IPS DF 4.7 (cell line): ENCODE data around the gene CEMIP.

Experiments
- DNase-seq: peaks from one replicate; pipeline ENCODE4 v3.0.0-alpha.2; 2013; ENCODE audit warnings: low spot score; ENCODE audit errors: extremely low read depth

Gene CEMIP

DNA sequence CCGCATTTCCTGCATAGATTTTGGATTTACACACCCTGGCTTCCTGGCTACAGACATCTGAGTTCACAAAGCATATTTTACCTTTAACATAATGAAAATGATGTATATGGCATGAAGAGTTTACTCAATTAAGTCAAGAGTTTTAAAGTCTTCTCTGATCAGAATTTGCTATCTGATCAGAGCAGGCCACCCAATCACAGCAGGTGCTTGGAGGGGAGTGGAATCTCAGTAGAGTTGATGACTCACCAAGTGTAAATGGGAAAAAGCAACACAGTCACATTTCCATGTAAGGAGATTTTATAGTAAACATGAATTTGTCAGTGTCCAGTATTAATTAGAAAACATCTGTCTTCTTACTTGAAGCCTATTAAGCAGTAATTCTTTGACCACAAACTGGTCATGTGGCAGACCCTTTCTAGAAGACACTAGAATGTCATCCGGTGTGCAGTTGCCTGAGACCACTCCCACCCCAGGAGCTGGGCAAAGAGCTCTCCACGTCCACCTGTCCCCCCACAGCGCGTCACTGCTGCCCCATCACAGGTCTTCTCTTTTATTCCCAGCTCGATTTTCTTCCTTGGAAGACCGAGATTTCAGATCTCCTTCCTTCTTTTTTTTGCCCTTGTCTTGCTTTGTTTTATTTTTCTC lies 199.6 kb downstream of the CEMIP start:
- no peak for DNase-seq

DNA sequence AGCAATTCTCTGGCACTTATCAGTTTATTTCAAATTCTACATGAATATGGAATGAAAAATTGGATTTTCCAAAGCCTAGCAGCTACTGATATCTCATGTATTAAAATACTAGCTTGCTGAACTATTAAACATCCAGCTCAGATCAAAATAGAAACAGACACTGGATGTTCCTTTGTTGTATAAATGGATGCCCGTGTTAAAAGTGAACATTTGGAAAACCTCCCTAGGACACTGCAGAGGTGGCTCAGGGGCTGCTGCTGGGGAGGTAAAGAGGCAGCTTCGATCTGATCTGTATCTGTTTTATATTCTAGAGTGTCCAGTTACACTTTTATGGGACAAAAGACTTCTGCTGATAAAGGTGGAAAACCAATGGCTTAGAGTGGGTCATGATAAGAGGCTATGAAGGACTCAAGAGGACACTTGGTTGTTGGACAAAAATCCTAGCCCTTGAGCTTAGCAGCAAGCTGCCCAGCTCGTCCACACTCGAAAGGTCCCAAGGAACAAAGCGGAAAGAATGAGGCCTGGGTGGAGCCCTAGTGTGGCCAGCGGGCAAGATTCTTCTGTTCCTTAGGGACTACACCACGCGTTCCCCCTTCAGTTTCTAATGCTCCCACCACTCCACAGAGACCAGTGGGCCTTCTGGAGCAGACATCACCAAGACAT lies 200.5 kb downstream of the CEMIP start:
- no peak for DNase-seq

DNA sequence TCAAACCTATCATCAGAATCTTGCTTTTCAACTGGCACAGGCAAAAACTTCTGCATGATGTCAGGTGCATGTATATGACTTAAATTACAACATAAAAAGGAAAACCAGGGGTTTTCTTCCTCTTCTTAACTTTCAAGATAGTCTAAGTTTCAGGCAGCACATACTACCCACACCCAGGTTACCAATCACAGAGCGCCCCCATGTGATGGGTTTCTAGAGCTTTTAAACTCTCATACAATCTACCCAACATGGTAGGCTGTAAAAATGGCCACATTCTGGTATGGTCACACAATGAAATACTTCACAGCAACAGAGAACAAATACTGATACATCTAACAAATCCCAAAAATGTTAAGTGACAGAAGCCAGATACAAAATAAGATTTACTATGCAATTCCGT lies 203.0 kb downstream of the CEMIP start:
- no peak for DNase-seq

DNA sequence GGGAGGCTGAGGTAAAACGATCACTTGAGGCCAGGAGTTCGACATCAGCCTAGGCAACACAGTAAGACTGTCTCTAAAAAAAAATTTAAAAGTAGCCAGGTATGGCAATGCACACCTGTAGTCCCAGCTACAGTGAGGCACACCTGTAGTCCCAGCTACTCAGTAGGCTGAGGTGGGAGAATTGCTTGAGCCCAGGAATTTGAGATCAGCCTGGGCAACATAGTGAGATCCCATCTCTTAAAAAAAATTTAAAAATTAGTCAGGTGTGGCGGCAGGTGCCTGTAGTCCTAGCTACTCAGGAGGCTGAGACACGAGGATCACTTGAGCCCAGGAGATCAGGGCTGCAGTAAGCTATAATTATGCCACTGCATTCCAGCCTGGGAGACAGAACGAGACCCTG lies 203.7 kb downstream of the CEMIP start:
- DNase-seq, result no peak

DNA sequence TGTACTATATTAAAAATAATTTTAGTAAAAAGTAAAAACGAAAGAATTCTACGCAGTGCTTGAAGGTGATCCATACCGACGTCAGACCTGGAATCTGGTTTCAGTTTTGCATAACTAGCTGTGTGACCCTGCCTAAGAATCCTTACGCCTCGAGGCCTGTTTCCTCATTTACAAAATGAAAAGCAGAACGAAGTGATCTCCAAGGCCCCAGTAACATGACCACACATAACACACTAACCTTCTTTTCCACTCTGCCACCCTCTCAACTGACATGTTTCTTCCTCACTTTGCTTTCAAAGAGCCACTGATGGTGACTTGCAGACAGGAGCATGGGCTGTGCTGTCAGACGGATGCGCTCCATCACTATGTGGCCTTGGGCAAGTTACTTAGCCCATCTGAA lies 205.7 kb downstream of the CEMIP start:
- no peak for DNase-seq

DNA sequence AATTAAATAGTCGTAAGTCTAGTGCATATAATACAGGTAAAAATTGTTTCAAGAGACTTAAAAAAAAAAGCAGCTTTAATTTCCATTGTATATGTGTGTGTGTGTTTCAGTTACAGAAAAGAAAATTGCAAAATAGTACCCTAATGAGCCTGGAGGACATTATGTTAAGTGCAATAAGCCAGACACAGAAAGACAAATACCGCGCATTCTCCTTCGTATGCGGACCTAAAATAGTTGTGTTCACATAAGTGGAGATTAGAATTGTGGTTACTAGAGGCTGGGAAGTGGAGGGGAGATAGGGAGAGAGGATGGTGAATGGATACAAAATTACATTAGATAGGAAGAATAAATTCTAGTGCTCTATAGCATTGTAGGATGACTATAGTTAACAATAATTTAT lies 206.8 kb downstream of the CEMIP start:
- no peak for DNase-seq

DNA sequence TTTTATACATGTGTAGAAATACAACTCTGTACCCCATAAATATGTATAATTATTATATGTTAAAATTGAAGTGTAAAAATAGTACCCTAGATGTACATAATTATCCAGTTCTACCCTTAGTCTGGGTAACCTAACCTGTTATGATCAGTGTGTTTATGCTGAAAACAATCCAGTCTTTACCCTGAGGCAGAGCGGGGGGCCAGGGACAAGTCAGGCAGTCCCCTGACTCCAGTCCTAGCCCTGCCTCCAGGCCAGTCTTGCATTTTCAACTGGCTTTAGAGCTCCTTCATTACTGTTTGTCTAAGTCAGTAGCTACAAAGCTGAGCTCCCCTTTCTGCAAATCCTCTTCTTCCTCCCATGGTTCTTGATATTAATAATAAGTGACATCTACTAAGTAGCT lies 207.3 kb downstream of the CEMIP start:
- DNase-seq, result no peak

DNA sequence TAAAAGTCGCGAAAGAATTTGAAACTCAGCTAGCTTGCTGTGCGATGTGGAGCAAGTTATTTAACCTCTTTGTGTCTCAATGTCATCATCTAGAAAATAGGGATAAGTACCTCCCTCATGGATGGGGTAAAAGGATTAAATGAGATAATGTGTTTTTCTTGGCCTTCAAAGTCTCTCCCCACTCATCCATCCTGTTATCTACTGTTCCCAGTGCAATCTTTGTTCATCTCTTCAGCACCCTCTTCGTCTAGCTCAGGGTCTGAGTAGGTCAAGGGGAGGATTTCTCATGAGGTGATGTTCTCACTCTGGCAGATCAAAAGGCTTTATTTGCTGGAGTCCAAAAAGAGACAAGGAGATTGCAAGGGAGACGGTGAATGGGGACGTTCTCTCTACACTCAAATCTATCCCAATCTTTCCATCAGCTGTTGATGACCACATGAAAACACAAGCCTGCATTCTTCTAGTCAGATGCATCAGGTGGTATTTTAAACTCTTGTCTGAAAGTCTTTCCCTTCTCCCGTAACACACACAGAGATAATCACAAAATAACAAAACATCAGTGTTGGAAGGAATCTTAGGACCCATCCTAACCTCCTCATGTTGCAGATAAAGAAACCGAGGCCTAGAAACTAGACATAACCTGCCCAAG lies 209.1 kb downstream of the CEMIP start:
- DNase-seq, result no peak

DNA sequence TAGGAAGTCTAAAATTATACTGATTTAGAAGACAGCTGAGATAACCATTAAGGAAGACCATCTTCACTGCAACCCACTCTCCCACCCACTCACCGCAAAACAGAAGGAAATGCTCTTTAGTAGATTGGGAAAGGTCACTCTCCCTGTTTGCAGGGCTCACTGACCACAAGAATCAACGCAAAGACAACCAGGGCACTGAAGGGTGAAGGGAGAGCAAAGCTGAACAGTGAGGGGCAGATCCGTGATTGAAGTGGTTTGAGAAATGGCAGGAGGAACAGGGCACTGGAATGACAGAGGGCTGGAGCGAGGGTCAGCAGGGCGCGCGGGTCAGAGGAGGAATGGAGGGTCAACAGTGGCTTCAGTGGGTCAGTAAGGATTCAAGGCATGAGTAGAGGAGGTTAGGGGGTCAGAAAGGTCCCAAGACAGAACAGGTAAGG lies 209.9 kb downstream of the CEMIP start:
- no peak for DNase-seq

DNA sequence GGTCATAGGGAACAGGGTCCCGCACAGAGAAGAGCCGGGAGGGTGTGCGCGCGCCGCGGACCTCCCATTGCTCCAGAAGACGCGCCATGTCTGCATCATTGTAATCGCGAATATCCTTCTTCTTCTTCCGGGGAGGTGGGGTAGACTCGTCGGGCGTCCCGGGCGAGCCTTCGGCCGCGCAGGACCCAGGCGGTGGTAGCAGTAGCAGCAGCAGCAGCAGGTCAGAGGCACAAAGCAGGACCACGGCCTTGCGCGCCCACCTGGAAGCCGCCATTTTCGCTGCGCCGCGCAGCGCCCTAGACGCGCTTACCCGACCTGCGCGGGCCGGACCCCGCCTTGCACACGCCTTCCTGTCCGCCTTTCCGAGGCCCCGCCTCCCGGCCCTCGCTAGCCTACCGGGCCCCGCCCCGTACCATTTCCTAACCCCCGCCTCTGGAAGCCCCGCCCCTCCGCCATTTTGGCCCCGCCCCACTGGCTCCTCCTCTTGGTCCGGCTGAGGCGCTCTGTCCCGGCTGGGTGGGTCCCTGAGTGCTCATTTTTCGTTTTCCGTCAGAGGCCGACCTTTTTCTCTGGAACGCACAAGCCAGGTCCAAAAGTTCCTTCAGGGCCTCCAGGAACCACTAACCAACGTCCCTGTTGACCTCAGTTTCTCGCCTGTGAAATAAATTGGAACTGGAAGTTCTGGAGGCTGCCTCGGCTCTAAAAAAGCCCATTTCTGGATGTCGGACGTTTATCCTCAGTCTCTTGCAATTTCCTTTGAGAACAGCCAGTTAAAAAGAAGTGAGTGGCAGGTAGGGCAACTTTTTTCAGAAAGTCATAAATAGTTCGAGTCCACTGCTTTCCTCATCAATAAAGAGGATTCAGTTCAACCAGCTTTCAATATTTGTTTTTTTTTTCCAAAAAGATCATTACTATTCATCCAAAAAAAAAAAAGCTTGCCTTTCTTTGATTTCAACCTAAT lies 210.6 kb downstream of the CEMIP start, which contains the start of gene MESD:
MESD (minus strand) TSS at position 302 of the 961 bp plus-strand sequence; CDS start at position 274, 28 bp downstream.
- DNase-seq, result no peak

DNA sequence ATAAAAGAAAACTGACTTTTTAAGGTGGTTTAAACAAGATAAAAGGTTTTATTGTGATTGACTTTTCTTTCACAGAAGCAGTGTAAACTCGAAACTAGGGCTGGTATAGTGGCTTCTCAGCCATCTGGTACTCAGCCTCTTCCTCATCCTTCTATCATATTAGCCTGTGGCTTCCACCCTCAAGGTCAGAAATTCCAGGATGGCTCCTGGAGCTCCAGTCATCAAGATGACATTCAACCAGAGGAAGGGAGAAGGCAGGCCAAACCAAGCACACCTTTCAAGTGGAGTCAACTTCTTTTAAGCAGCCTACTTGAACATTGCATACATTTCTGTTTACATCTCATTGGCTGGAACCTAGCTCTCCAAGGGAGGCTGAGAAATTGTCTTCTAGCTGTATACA lies 211.8 kb downstream of the CEMIP start:
- no peak for DNase-seq

DNA sequence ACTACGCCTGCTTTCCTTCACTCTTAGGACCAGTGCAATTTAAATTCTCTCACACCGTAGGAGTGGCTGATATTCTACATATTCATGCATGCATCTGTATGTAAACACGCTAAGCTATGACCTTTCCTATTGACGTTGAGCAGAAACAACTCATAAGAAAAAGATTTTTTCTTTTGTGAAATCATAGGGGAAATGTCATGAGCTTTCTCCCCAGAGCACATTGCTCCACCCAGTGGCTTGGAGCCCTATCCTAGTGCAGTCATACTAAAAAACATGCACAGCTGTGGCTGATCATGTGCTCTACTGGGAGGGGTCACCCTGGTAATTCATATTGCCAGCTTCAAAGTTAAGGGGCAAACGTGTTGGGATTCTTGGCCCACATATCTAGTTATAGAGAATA lies 212.3 kb downstream of the CEMIP start:
- no peak for DNase-seq

DNA sequence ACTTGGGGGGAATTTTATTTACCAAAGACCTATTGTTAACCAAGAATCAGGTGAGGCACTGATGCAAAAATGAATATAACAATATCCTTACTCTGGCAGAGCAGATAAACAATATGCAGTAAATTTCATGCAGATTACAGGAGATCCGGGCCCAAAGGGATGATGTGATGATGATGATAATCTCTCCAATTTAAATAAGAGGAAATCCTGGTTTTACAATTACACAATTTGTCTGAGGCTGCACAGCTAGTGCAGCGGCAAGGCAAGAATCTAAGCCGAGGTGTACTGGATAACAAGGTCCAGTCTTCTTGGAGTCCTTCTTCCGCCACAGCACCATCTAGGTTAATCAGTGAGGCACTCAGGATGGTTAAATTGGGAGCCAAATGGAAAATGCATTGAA lies 212.8 kb downstream of the CEMIP start:
- DNase-seq, result no peak

DNA sequence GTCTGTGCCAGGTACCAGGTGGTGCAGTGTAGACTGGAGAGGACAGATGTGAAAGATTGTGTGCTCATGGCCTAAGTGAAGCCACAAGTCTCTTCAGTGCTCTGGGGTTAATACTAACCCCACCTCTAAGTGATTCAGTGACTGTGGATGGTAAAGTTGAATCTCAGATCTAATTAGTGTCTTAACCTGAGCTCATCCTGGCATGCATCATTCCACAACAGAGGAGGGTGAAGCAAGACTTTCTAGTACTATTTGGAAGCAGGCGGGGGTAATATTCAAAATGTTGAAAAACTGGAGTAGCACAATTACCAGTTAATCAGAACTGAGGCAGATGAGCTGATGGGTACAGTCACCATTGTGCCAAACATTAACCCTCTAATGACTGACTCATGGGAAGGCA lies 213.3 kb downstream of the CEMIP start:
- no peak for DNase-seq

DNA sequence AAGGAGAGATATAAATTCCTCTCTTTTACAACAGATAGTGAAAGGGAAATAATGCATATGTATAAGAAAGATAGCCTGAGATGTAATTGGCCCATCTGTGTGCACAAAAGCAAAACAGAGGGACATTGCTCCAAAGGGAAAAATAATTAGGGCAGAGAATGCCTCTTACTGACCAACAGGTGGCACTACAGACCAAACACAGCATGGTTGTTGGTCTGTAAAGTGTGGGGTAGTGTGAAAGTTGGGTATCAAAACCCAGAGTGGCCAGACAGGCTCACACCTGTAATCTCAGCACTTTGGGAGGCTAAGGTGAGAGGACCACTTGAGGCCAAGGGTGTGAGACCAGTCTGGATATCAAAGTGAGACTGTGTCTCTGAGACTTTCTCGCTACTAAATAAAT lies 217.1 kb downstream of the CEMIP start:
- no peak for DNase-seq

DNA sequence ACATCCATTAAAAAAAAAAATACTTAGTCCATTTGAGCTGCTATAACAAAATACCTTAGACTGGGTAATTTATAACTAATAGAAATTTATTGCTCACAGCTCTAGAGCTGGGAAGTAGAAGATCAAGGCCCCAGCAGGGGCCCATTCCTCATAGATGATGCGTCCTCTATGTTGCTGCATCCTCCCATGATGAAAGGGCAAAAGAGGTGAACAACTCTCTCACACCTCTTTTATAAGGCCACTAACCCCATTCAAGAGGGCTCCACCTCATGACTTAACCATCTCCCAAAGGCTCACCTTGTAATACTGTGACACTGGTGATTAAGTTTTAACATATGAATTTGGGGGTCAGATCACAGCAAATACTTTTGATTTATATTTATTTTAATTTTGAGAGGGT lies 218.5 kb downstream of the CEMIP start:
- no peak for DNase-seq

DNA sequence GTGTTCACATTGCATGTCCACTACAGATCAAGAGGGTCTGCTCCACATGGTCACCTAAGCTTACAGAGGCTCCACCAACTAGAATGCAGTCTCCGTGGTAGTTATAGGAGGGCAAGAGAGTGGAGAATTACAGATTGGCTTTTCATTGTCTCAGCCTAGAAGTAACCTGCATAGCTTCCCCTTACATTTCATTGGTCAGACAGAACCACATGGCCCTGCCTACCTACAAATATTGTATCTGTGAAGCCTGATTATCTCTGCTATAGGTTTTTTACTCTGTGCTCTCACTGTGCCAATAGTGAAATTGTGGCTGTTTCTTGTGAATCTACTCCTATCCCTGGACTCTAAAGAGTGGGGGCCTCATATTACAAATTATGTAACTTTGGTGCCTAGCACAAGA lies 219.1 kb downstream of the CEMIP start:
- DNase-seq, result no peak

DNA sequence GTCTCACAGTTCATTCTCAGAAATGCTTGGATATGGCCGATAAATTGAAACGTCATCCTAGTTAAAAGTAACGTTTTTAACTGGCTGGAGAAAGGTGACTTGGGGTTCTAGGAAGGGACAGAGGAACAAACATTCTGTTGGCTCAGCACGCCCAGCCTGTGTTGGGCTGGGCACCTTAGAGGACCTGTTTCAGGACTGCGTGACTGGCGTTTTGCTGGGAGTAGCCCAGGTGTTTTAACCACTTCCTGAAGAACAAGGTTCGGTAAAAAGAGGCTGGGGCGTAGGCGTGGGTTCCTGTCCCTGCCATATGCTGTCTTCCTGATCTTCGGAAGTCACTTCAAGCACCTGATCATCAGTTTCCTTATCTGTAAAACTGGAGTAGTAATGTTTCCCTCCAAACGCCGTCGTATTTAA lies 220.5 kb downstream of the CEMIP start:
- DNase-seq, result no peak

DNA sequence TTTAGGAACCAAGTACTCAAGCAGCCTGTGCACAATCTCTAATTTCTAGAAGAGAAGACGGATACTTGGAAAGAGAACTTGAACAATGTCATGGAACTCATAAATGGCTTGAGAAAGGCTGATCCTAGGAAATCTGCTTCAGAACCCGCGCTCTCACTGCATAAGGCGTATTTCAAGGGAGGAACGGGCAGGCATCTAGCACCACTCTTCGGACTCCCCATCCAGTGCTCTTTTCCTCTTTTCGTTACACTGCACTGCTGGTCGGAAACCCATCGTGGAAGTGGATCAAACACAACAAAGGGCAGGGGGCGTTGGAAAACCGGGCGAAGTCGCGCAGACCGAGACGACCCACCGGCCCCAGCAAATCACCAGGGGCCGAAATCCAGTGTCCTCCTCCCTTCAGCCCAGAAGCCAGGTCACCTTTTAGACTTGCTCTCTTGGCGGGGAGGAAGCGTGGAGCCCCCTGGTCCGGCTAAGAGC lies 221.0 kb downstream of the CEMIP start:
- no peak for DNase-seq

DNA sequence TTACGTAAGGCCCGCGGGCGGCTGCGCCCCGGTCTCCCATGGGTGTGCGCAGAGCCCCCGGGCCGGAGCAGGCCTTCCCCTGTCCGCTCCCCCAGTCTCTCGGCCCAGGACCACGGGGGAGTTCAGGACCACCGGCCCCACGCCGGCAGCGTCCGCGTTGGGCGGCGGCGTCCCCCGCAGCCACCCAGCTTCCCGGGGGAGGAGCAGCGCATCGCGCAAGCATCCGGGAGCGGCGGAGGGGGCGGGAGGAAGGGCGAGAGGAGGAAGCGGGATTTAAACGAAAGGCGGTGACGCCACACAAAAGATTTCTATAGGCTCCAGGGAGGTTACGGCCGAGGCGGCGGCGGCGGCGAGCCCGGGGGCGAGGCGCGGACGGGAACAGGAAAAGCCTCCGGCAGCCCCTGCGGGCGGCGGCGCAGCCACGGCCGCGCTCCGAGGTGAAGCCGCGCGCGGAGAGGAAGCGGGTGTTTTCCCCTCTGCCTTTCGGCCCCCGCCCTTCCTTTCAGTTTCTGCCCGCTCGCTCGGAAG lies 221.5 kb downstream of the CEMIP start, which contains the start of gene TLNRD1:
TLNRD1 (plus strand) TSS at position 300 of the 528 bp plus-strand sequence. CDS start 1,349 bp downstream, outside the sequence.
- no peak for DNase-seq
